Smooth muscle cell of the umbilical artery (primary cell): ENCODE measurements around the gene ISYNA1. TPM values are rescaled to one million over a fixed set of nuclear protein-coding genes. Genes with fewer than 3 reads are reported as not detected.

ENCODE experiments used
- total RNA-seq: library from RNA; depleted of rRNA; stranded (reverse); fragments of >200 nt; gene quantifications from 2 replicates; pipeline ENCODE4 v1.2.3, GENCODE V29; 2014

Gene ISYNA1
- 41.6 and 43.7 TPM in 2 replicates for total RNA-seq

DNA sequence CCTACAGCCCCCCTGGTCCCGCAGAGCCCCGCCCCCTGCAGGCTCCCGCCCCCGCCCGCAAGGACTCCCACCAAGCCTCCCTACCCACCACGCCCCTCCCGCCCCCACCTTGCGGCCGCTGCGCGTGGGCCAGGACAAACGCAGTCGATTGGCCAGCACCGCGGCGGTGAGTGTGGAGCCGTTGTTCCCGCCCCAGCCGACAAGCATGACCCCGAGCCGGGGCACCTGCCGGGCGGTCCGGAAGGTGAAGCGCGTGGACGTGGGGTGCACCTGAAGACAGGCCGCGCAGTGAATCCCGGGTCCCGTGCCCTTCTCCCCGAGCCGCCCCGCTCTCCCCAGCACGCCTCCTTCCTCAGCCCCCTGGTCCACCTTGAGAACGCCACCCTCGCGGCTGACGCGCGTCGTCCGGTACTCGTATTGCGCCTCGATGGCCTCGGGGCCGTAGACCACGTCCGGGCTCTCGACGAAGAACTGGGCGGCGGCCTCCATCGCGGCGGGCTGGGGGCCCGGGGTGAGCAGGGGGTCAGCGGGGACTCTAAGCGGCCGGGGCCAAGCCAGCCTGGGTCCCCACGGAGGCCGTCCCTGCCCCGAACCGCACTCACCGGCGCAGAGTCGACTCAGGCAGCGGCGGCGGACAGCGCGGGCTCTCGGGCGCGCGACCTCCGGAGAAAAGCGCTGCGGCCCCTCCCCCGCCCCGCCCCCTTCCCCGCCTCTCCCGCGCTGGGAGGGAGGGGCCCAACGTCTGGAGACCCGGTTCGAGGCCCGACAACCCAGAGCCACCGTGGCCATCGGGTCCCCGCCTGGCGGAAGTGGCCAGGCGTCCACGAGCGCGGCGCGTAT is at the start of gene ISYNA1:
Gene ISYNA1, minus strand, starts transcription at position 643 of the 840 bp plus-strand sequence. Its CDS starts 154 bp downstream, at position 489.

DNA sequence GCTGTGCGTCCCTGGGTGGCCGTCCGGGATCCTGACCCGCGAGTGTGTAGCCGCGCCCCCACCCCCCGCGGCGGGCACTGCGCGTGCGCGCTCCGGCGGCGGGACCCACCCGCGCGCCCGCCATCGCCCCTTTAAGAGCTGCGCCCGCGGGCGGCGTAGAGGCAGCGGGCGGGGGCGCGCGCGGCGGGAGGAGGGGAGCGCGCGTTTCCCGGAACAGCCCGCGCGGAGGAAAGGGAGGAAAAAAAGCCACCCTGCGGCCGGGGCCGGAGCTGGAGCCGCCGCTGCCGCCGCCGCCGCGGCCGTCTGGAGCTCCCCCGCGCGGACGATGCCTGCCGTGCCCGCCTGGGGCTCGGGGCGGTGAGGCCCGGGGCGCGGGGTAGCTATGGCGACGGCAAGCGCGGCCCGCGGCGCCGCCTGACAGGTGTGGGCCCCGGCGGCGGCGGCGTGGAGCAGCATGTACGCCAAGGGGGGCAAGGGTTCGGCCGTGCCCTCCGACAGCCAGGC is 18.7 kb downstream of the ISYNA1 start, which contains the start of gene SSBP4:
Gene SSBP4, plus strand, starts transcription at position 204 of the 504 bp plus-strand sequence. Its CDS starts 251 bp downstream, at position 455.

DNA sequence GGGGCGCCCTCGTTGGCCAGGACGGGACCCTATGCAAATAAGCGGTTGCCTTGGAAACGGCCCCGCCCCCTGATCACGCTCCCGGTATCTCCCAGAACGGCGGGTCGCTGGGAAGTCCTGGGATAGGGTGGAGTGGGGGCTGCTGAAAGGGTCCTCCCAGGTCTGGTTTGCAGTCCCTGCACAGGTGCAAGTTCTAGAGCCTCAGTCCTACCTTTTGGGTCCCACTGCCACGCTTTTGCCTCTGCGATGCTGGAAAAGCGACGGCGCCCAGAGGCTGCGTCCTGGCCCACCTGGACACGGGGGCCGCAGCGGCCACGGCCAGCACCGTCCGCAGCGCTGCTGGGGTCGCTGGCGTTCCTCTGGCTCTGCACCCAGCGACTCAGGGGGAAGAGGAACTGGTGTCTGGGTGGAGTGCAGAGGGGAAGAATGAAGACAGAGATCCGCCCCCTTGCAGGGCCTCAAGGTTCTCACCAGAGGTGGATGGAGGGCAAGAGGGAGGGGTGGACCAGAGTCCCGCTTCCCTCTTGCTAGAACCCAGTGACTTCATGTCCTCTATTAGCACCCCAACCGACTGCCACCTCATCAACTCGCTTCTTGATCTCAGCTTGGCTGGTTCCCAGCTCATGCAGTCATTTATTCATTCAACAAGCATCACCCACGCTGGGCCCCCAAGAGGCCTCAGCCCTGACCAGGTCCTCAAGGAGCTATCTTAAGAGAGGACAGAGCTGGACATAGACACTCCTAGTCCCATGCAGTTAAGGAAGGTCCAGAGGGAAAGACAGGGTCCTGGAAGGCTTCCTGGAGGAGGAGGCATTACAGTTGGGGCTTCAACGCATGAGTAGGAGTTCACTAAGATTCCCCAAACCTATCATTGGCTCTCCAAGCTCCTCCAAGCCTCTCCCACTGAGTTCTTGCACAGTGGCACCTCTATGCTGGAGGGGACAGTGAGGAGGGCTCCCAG is 40.4 kb downstream of the ISYNA1 start, which contains the start of gene LRRC25:
Gene LRRC25, minus strand, starts transcription at position 381 of the 961 bp plus-strand sequence. CDS start 659 bp downstream, outside the sequence.

DNA sequence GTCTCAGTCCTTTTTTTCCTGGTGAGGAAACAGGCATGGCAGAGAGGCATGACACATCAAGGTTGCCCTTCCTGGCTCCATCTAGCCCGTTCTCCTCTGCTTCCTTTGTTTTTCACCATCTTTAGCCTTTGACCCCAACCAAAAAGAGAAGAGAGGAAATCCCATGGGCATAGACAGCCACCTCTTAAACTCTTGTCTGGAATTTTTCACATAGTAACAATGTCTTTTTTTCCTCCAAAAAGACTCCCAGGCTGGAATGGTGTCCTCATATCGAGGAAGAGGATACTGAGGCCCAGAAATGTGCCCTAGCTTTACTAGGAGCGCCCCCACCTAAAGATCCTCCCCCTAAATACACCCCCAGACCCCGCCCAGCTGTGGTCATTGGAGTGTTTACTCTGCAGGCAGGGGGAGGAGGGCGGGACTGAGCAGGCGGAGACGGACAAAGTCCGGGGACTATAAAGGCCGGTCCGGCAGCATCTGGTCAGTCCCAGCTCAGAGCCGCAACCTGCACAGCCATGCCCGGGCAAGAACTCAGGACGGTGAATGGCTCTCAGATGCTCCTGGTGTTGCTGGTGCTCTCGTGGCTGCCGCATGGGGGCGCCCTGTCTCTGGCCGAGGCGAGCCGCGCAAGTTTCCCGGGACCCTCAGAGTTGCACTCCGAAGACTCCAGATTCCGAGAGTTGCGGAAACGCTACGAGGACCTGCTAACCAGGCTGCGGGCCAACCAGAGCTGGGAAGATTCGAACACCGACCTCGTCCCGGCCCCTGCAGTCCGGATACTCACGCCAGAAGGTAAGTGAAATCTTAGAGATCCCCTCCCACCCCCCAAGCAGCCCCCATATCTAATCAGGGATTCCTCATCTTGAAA is 52.0 kb downstream of the ISYNA1 start, which contains the start of gene GDF15:
Gene GDF15, plus strand, starts transcription at position 484 of the 868 bp plus-strand sequence. Its CDS starts 32 bp downstream, at position 516.

Other genes starting within 250 kb of the ISYNA1 start
- gene MPV17L2, start 244.9 kb downstream of the ISYNA1 start, total RNA-seq, result 13.2 and 19.6 TPM in 2 replicates
- gene RAB3A, start 234.1 kb downstream of the ISYNA1 start, total RNA-seq, result 3.6 and 4.0 TPM in 2 replicates
- 1.4 and 4.2 TPM in 2 replicates for gene PDE4C, start 211.7 kb downstream of the ISYNA1 start, total RNA-seq
- gene IQCN, start 163.7 kb downstream of the ISYNA1 start, total RNA-seq, result 0.30 and 0.32 TPM in 2 replicates
- gene JUND, start 156.5 kb downstream of the ISYNA1 start, total RNA-seq, result 89.7 and 124 TPM in 2 replicates
- 77.5 and 130 TPM in 2 replicates for gene LSM4, start 115.1 kb downstream of the ISYNA1 start, total RNA-seq
- gene PGPEP1, start 97.5 kb downstream of the ISYNA1 start, total RNA-seq, result 36.7 and 46.3 TPM in 2 replicates
- gene GDF15, start 52.0 kb downstream of the ISYNA1 start, total RNA-seq, result 150 TPM in 2 replicates
- not detected in 2 replicates for gene LRRC25, start 40.5 kb downstream of the ISYNA1 start, total RNA-seq
- gene SSBP4, start 18.7 kb downstream of the ISYNA1 start, total RNA-seq, result 48.0 and 49.0 TPM in 2 replicates
- 13.1 and 14.3 TPM in 2 replicates for gene ELL, start 83.9 kb upstream of the ISYNA1 start, total RNA-seq
- 261 and 281 TPM in 2 replicates for gene FKBP8, start 105.4 kb upstream of the ISYNA1 start, total RNA-seq
- gene KXD1, start 119.7 kb upstream of the ISYNA1 start, total RNA-seq, result 62.1 and 76.4 TPM in 2 replicates
- gene UBA52, start 133.7 kb upstream of the ISYNA1 start, total RNA-seq, result 374 and 760 TPM in 2 replicates
- 35.0 and 59.1 TPM in 2 replicates for gene REX1BD, start 150.7 kb upstream of the ISYNA1 start, total RNA-seq
- gene CRLF1, start 168.7 kb upstream of the ISYNA1 start, total RNA-seq, result 0.55 and 3.0 TPM in 2 replicates
- 1.3 and 5.6 TPM in 2 replicates for gene TMEM59L, start 174.7 kb upstream of the ISYNA1 start, total RNA-seq
- gene KLHL26, start 198.9 kb upstream of the ISYNA1 start, total RNA-seq, result 8.3 and 8.9 TPM in 2 replicates
- gene CRTC1, start 245.5 kb upstream of the ISYNA1 start, total RNA-seq, result 3.6 TPM in 2 replicates